HCT116 (cell line): Measurements from ENCODE around the gene SLC9A9. TPM values are rescaled to one million over a fixed set of nuclear protein-coding genes. Genes with fewer than 3 reads are reported as not detected.

ENCODE experiments used
- ATAC-seq: fragments of 200-7000 bp; cut with Tn5 transposase; 2 replicates; pipeline ENCODE4 v1.9.1; 2020; ENCODE audit warnings: mild to moderate bottlenecking, moderate library complexity
- BruUV-seq: library from RNA; stranded (reverse); fragments of 400-500 nt; replicated peaks from 2 replicates; lab custom pipeline; 2021; lab: Mats Ljungman, UMichigan
- CTCF ChIA-PET: fragments of 300-600 bp; sonication (Branson Sonifier 250); formaldehyde crosslinking; loops from one replicate; lab custom pipeline; 2021; ENCODE audit warnings: antibody characterized with exemption; lab: Charles Lee
- POLR2A ChIA-PET: fragments of 300-600, 350-600 bp; sonication (Branson Sonifier 250); formaldehyde crosslinking; loops from one replicate; lab custom pipeline; 2021; ENCODE audit warnings: antibody characterized with exemption; lab: Charles Lee
- RAD21 ChIA-PET, 2 experiments: fragments of 300-600 bp; sonication (Branson Sonifier 250); formaldehyde crosslinking; loops; one replicate each; lab custom pipeline; 2023; ENCODE audit warnings: low total read pairs in 2 of 2; ENCODE audit not compliant: uncharacterized antibody in 2 of 2, unreplicated experiment in 2 of 2, low non-redundant PET in 1 of 2; lab: Charles Lee
- DNase-seq: peaks from one replicate; pipeline ENCODE4 v3.0.0-alpha.2; 2010; ENCODE audit warnings: low read depth, low spot score
- H2AFZ ChIP-seq: fragments of 200-600 bp; shearing (Covaris generic), sonication (generic); 2 replicates; pipeline ENCODE4 v1.6.1; 2017; ENCODE audit warnings: low read depth, mixed run types, mixed read lengths, antibody characterized with exemption, low read length; ENCODE audit not compliant: poor library complexity, severe bottlenecking
- H3K27ac ChIP-seq: 2 replicates; pipeline ENCODE4 v1.5.1; 2012; ENCODE audit warnings: low read depth, low read length
- H3K27me3 ChIP-seq: fragments of 200-600 bp; sonication (generic); 2 replicates; pipeline ENCODE4 v1.6.1; 2016; ENCODE audit warnings: mixed run types, low read length, mixed read lengths; ENCODE audit not compliant: insufficient read depth
- H3K36me3 ChIP-seq, 2 experiments: fragments of 200-500 bp in 1 of 2; fragments of 200-600 bp in 1 of 2; sonication (Bioruptor generic) in 1 of 2; sonication (generic) in 1 of 2; 2 replicates each; pipeline versions ENCODE4 v1.5.1 to v1.6.1; 2014 to 2016; ENCODE audit warnings: low read length in 2 of 2, inconsistent platforms in 1 of 2, mixed read lengths in 1 of 2, mixed run types in 1 of 2; ENCODE audit not compliant: insufficient read depth in 2 of 2, control insufficient read depth in 1 of 2
- H3K4me1 ChIP-seq, 2 experiments: fragments of 200-600 bp in 1 of 2; sonication (generic) in 1 of 2; 2 replicates each; pipeline versions ENCODE4 v1.5.1 to v1.6.1; 2012 to 2017; ENCODE audit warnings: low read length in 2 of 2, inconsistent platforms in 1 of 2, mild to moderate bottlenecking in 1 of 2, mixed read lengths in 1 of 2, mixed run types in 1 of 2, moderate library complexity in 1 of 2; ENCODE audit not compliant: insufficient read depth in 2 of 2, control insufficient read depth in 1 of 2
- H3K4me2 ChIP-seq: fragments of 200-600 bp; sonication (generic); 2 replicates; pipeline ENCODE4 v1.6.1; 2017; ENCODE audit warnings: mixed run types, low read length, mixed read lengths
- H3K4me3 ChIP-seq, 2 experiments: fragments of 200-600 bp in 1 of 2; sonication (generic) in 1 of 2; replicated peaks in 1 of 2; 2 replicates each; pipeline ENCODE4 v1.5.1; 2011 to 2016; ENCODE audit warnings: low read length in 2 of 2, control low read depth in 1 of 2, low read depth in 1 of 2, mild to moderate bottlenecking in 1 of 2, mixed read lengths in 1 of 2, mixed run types in 1 of 2
- H3K79me2 ChIP-seq: fragments of 200-600 bp; sonication (generic); 2 replicates; pipeline ENCODE4 v1.6.1; 2017; ENCODE audit warnings: mild to moderate bottlenecking, mixed run types, low read length, moderate library complexity, mixed read lengths; ENCODE audit not compliant: insufficient read depth
- H3K9ac ChIP-seq: fragments of 200-600 bp; sonication (generic); 2 replicates; pipeline ENCODE4 v1.6.1; 2016; ENCODE audit warnings: low read length, mixed read lengths
- H3K9me2 ChIP-seq: fragments of 200-600 bp; sonication (generic), shearing (Covaris generic); 2 replicates; pipeline ENCODE4 v1.6.1; 2017; ENCODE audit warnings: mixed run types, mild to moderate bottlenecking, moderate library complexity; ENCODE audit not compliant: insufficient read depth
- H3K9me3 ChIP-seq, 2 experiments: fragments of 200-500 bp in 1 of 2; fragments of 200-600 bp in 1 of 2; sonication (Bioruptor generic) in 1 of 2; sonication (generic) in 1 of 2; 2 replicates each; pipeline ENCODE4 v1.6.1; 2014 to 2017; ENCODE audit warnings: low read length in 2 of 2, mixed read lengths in 2 of 2, inconsistent platforms in 1 of 2, low read depth in 1 of 2, mild to moderate bottlenecking in 1 of 2, mixed run types in 1 of 2, moderate library complexity in 1 of 2; ENCODE audit not compliant: control insufficient read depth in 1 of 2, insufficient read depth in 1 of 2
- H4K20me1 ChIP-seq: fragments of 200-600 bp; sonication (generic), shearing (Covaris generic); 2 replicates; pipeline ENCODE4 v1.6.1; 2017; ENCODE audit warnings: mixed run types, mild to moderate bottlenecking, moderate library complexity; ENCODE audit not compliant: insufficient read depth
- CBX3 ChIP-seq: IDR thresholded peaks from 2 replicates; pipeline ENCODE4 v1.6.1; 2012; ENCODE audit warnings: low read depth
- CEBPB ChIP-seq: IDR thresholded peaks from 2 replicates; pipeline ENCODE4 v1.6.1; 2012; ENCODE audit warnings: low read depth
- EZH2 ChIP-seq: fragments of 200-600 bp; sonication (generic); IDR thresholded peaks from 2 replicates; pipeline ENCODE4 v1.6.1; 2017; ENCODE audit warnings: antibody characterized with exemption, mixed run types
- EZH2phosphoT487 ChIP-seq: fragments of 200-600 bp; IDR thresholded peaks from 2 replicates; pipeline ENCODE4 v1.6.1; 2018; ENCODE audit warnings: antibody characterized with exemption, borderline replicate concordance
- POLR2A ChIP-seq: IDR thresholded peaks from 2 replicates; pipeline ENCODE4 v1.7.0; 2011; ENCODE audit warnings: borderline replicate concordance; ENCODE audit not compliant: insufficient read depth, insufficient read length; ENCODE audit errors: extremely low read depth
- RAD21 ChIP-seq: IDR thresholded peaks from 2 replicates; pipeline ENCODE4 v1.6.1; 2012; ENCODE audit warnings: low read depth, mild to moderate bottlenecking
- SIN3A ChIP-seq: IDR thresholded peaks from 2 replicates; pipeline ENCODE4 v1.6.1; 2012; ENCODE audit warnings: low read depth
- SRF ChIP-seq: IDR thresholded peaks from 2 replicates; pipeline ENCODE4 v1.6.1; 2012; ENCODE audit warnings: low read depth
- TCF7L2 ChIP-seq: IDR thresholded peaks from 2 replicates; pipeline ENCODE4 v1.7.0; 2011; ENCODE audit warnings: borderline replicate concordance, inconsistent platforms; ENCODE audit not compliant: insufficient read depth, insufficient read length; ENCODE audit errors: extremely low read depth
- YY1 ChIP-seq: IDR thresholded peaks from 2 replicates; pipeline ENCODE4 v1.6.1; 2011; ENCODE audit warnings: low read length, low read depth, moderate library complexity, mild to moderate bottlenecking; ENCODE audit not compliant: insufficient replicate concordance; ENCODE audit errors: extremely low read depth
- ZNF274 ChIP-seq: fragments of 200-500 bp; sonication (Bioruptor generic); IDR thresholded peaks from 2 replicates; pipeline ENCODE4 v1.6.1; 2014; ENCODE audit warnings: mild to moderate bottlenecking, low read depth, low read length, inconsistent platforms
- intact Hi-C: fragments of 100-400 bp; cut with micrococcal nuclease; formaldehyde crosslinking; loops from 2 replicates; pipeline ENCODE4 v1.10.0; 2022
- total RNA-seq: library from RNA; stranded (reverse); gene quantifications from one replicate; pipeline ENCODE4 v1.2.1, GENCODE V29; 2021; ENCODE audit not compliant: unreplicated experiment
- TF ChIP-seq, protein P1 (sequence below): IDR thresholded peaks from 2 replicates; pipeline ENCODE4 v1.6.1; 2012
- TF ChIP-seq, protein P2 (sequence below): IDR thresholded peaks from 2 replicates; pipeline ENCODE4 v1.6.1; 2012
- TF ChIP-seq, protein P3 (sequence below): IDR thresholded peaks from 2 replicates; pipeline ENCODE4 v1.6.1; 2011; ENCODE audit warnings: mild to moderate bottlenecking, low read length, moderate library complexity; ENCODE audit not compliant: insufficient replicate concordance; ENCODE audit errors: extremely low read depth

Gene SLC9A9
- total RNA-seq, 1 experiment from 2014 or later = 0.20 TPM

DNA sequence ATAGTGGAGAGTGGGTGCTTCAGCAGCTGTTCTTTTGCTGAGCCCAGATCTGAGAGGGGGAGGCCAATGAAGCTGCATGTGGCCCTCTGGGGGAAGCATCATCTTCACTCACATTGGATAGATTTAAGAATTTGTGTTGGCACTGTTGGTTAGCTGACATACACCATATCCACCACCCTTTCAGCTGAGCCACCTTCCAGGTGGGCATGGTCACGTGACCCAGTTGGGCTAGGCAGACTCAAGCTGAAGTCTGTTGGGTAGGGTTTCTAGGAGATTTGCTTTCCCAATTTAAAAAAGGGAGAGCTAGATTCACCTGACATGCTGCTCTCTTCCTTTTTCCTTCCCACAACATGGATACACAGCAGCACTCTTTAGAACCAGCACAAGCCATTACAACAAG lies 417.7 kb downstream of the SLC9A9 start:
- CTCF ChIA-PET = interaction anchor here (1.1 kb wide), 1 partner anchor 244 kb away, joined by 3 read pairs; no protein-coding TSS in a partner anchor
- H3K4me1 ChIP-seq = no peaks in the 10 kb centered on the region
- H3K79me2 ChIP-seq = no peaks in the 10 kb centered on the region
- POLR2A ChIA-PET = no interaction called here
- H3K4me2 ChIP-seq = no peak overlapping the region
- intact Hi-C loops = no loop called here
- H3K27ac ChIP-seq = no peak overlapping the region
- no TSS peak for BruUV-seq
- H3K9me2 ChIP-seq = no peaks in the 10 kb centered on the region
- no peak overlapping the region for H3K4me3 ChIP-seq
- no peak for ATAC-seq
- no peaks in the 10 kb centered on the region for H3K9me3 ChIP-seq
- H2AFZ ChIP-seq = no peak overlapping the region
- RAD21 ChIA-PET = no interaction called here
- TF ChIP-seq CEBPB = no peak
- TF ChIP-seq, all 23 proteins: peak for 0
- Histone ChIP-seq H3K27me3 (no peaks in the 10 kb centered on the region), H4K20me1 (no peaks in the 10 kb centered on the region), H3K9ac (no peak overlapping the region), H3K36me3 (no peaks in the 10 kb centered on the region)
- no peak for DNase-seq

DNA sequence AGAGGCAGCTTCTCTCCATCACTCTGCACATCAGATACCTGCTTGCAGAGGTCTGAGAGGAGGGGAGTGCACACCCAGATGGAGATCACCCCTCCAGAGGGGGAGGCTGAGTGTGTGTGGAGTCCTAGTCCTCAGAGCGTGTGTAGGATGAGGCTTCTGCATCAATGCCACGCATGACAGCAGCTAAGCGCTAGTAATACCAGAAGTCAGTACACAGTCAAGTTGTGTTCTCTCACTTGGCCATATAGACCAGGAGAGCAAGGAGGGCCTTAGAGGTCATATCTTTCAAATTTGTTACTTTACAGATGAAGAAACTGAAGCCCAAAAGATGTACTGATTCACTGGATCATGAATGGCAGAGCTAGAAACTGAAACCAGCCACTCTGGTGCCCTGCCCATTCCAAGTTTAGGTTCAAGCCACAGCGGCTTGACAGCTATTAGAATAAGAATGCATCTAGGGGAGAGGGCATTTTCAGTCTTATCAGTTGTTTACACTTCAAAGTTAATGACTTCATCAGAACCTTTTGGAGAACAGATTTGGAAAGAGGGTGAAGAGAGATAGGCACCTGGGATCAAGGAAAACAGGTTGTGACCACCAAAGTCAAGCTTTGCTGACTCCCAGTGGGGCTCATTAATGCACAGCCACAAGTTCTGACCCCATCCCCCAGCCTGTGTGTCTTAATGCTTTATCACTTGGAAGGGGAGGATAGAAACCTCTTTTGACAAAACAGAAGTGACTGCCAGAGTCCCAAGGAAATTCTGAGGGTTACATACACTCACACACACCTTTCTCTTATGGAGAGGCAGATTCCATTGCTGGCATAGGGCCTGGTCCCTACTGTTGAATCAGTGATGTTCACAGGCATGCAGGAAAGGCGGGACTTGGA lies 418.4 kb downstream of the SLC9A9 start:
- H3K9me2 ChIP-seq = no peaks in the 10 kb centered on the region
- no peaks in the 10 kb centered on the region for H3K9me3 ChIP-seq
- H3K27ac ChIP-seq = no peak overlapping the region
- no peaks in the 10 kb centered on the region for H3K27me3 ChIP-seq
- no peak overlapping the region for H3K4me2 ChIP-seq
- no peak overlapping the region for H2AFZ ChIP-seq
- CTCF ChIA-PET = no interaction called here
- POLR2A ChIA-PET = no interaction called here
- no peak overlapping the region for H3K9ac ChIP-seq
- DNase-seq (no peak), ATAC-seq (no peak)
- no peaks in the 10 kb centered on the region for H3K4me1 ChIP-seq
- no peak overlapping the region for H3K4me3 ChIP-seq
- H4K20me1 ChIP-seq = no peaks in the 10 kb centered on the region
- no TSS peak for BruUV-seq
- intact Hi-C loops = no loop called here
- no peaks in the 10 kb centered on the region for H3K79me2 ChIP-seq
- RAD21 ChIA-PET = no interaction called here
- no peaks in the 10 kb centered on the region for H3K36me3 ChIP-seq
- TF ChIP-seq TCF7L2 = no peak
- no peak for TF ChIP-seq SIN3A
- TF ChIP-seq, protein P1, sequence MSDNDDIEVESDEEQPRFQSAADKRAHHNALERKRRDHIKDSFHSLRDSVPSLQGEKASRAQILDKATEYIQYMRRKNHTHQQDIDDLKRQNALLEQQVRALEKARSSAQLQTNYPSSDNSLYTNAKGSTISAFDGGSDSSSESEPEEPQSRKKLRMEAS = no peak
- no peak for TF ChIP-seq POLR2A
- no peak for TF ChIP-seq RAD21
- TF ChIP-seq YY1 = no peak
- TF ChIP-seq, protein P2, sequence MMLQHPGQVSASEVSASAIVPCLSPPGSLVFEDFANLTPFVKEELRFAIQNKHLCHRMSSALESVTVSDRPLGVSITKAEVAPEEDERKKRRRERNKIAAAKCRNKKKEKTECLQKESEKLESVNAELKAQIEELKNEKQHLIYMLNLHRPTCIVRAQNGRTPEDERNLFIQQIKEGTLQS = no peak
- no peak for TF ChIP-seq EZH2
- no peak for TF ChIP-seq CBX3
- no peak for TF ChIP-seq SRF
- TF ChIP-seq, protein P3, sequence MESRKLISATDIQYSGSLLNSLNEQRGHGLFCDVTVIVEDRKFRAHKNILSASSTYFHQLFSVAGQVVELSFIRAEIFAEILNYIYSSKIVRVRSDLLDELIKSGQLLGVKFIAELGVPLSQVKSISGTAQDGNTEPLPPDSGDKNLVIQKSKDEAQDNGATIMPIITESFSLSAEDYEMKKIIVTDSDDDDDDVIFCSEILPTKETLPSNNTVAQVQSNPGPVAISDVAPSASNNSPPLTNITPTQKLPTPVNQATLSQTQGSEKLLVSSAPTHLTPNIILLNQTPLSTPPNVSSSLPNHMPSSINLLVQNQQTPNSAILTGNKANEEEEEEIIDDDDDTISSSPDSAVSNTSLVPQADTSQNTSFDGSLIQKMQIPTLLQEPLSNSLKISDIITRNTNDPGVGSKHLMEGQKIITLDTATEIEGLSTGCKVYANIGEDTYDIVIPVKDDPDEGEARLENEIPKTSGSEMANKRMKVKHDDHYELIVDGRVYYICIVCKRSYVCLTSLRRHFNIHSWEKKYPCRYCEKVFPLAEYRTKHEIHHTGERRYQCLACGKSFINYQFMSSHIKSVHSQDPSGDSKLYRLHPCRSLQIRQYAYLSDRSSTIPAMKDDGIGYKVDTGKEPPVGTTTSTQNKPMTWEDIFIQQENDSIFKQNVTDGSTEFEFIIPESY = no peak
- TF ChIP-seq EZH2phosphoT487 = no peak
- no peak for TF ChIP-seq ZNF274
